Naive thymus-derived CD4-positive, alpha-beta T cell (primary cell): ENCODE measurements around the gene ROR2. TPM values are rescaled to one million over a fixed set of nuclear protein-coding genes. Genes with fewer than 3 reads are reported as not detected.

Experiments used
- ATAC-seq: fragments of 150-1000 bp; cut with Tn5 transposase; 2 replicates; pipeline ENCODE4 v1.10.0; 2021; ENCODE audit warnings: mild to moderate bottlenecking, moderate library complexity
- CTCF ChIA-PET: fragments of 350-600 bp; sonication (Branson Sonifier 250); formaldehyde crosslinking; loops from one replicate; lab custom pipeline; 2021; ENCODE audit warnings: antibody characterized with exemption; lab: Charles Lee
- POLR2A ChIA-PET: fragments of 350-600 bp; sonication (Branson Sonifier 250); formaldehyde crosslinking; loops from one replicate; lab custom pipeline; 2021; ENCODE audit warnings: antibody characterized with exemption, inconsistent platforms; lab: Charles Lee
- DNase-seq, 9 donors: peaks; one replicate each; pipeline versions ENCODE4 v3.0.0 to v3.0.0-alpha.2; 2020 to 2022; ENCODE audit warnings: mixed read lengths in 1 of 9
- H3K27ac ChIP-seq: one replicate; pipeline ENCODE4 v1.7.0; 2013; ENCODE audit warnings: mild to moderate bottlenecking, low read depth, low read length, moderate library complexity
- H3K27me3 ChIP-seq, 2 donors: one replicate each; pipeline ENCODE4 v1.7.0; 2013; ENCODE audit warnings: low read length in 2 of 2, mild to moderate bottlenecking in 2 of 2, moderate library complexity in 2 of 2; ENCODE audit not compliant: control insufficient read depth in 2 of 2, insufficient read depth in 2 of 2
- H3K36me3 ChIP-seq, 3 experiments: 1 replicate in 2 of 3; 2 replicates in 1 of 3; pipeline ENCODE4 v1.7.0; 2013; ENCODE audit warnings: low read length in 3 of 3, mild to moderate bottlenecking in 3 of 3, moderate library complexity in 1 of 3; ENCODE audit not compliant: insufficient read depth in 3 of 3, control insufficient read depth in 2 of 3
- H3K4me1 ChIP-seq, 2 donors: one replicate each; pipeline ENCODE4 v1.7.0; 2013; ENCODE audit warnings: low read length in 2 of 2, mild to moderate bottlenecking in 2 of 2, moderate library complexity in 1 of 2; ENCODE audit not compliant: control insufficient read depth in 2 of 2, insufficient read depth in 2 of 2
- H3K4me3 ChIP-seq: 2 replicates; pipeline ENCODE4 v1.7.0; 2013; ENCODE audit warnings: mild to moderate bottlenecking, low read length
- H3K9me3 ChIP-seq, 3 experiments: 1 replicate in 2 of 3; 2 replicates in 1 of 3; pipeline ENCODE4 v1.7.0; 2013; ENCODE audit warnings: low read length in 3 of 3; ENCODE audit not compliant: control insufficient read depth in 2 of 3
- H3K27ac Mint-ChIP-seq, 9 donors: one replicate each; pipeline ENCODE4 v1.8.0; 2020 to 2022; ENCODE audit warnings: mixed read lengths in 9 of 9, mild to moderate bottlenecking in 8 of 9, moderate library complexity in 5 of 9, inconsistent platforms in 2 of 9
- H3K27me3 Mint-ChIP-seq, 5 donors: one replicate each; pipeline ENCODE4 v1.8.0; 2021 to 2022; ENCODE audit warnings: mixed read lengths in 5 of 5, mild to moderate bottlenecking in 1 of 5
- H3K36me3 Mint-ChIP-seq, 5 donors: one replicate each; pipeline ENCODE4 v1.8.0; 2020 to 2022; ENCODE audit warnings: mixed read lengths in 5 of 5, mild to moderate bottlenecking in 3 of 5, inconsistent platforms in 1 of 5
- H3K4me1 Mint-ChIP-seq, 7 donors: one replicate each; pipeline ENCODE4 v1.8.0; 2020 to 2022; ENCODE audit warnings: mixed read lengths in 7 of 7, mild to moderate bottlenecking in 3 of 7, inconsistent platforms in 1 of 7
- H3K4me3 Mint-ChIP-seq, 10 donors: one replicate each; pipeline ENCODE4 v1.8.0; 2020 to 2022; ENCODE audit warnings: mild to moderate bottlenecking in 10 of 10, mixed read lengths in 10 of 10, moderate library complexity in 6 of 10, inconsistent platforms in 2 of 10
- H3K9me3 Mint-ChIP-seq, 11 donors: one replicate each; pipeline ENCODE4 v1.8.0; 2020 to 2022; ENCODE audit warnings: mixed read lengths in 11 of 11, mild to moderate bottlenecking in 4 of 11, inconsistent platforms in 1 of 11, moderate library complexity in 1 of 11
- intact Hi-C, 2 donors: fragments of 100-400 bp; cut with micrococcal nuclease; formaldehyde crosslinking; loops; one replicate each; pipeline ENCODE4 v1.15.1; 2023
- polyA plus RNA-seq, 2 donors: library from polyadenylated mRNA; unstranded; fragments of 300-500 nt; fragmentation: Illumina TruSeq; gene quantifications; one replicate each; pipeline ENCODE4 v1.2.3, GENCODE V29; 2021
- total RNA-seq, 6 experiments: library from RNA in 5 of 6; stranded (reverse) in 5 of 6; gene quantifications; 1 replicate in 5 of 6; 2 replicates in 1 of 6; pipeline ENCODE4 v1.2.3 and lab custom pipeline; 2021 to 2026

The ROR2 gene
- total and polyA plus RNA-seq, 7 experiments from 2014 or later: 0.48 to 2.1 TPM; not detected in 5

DNA sequence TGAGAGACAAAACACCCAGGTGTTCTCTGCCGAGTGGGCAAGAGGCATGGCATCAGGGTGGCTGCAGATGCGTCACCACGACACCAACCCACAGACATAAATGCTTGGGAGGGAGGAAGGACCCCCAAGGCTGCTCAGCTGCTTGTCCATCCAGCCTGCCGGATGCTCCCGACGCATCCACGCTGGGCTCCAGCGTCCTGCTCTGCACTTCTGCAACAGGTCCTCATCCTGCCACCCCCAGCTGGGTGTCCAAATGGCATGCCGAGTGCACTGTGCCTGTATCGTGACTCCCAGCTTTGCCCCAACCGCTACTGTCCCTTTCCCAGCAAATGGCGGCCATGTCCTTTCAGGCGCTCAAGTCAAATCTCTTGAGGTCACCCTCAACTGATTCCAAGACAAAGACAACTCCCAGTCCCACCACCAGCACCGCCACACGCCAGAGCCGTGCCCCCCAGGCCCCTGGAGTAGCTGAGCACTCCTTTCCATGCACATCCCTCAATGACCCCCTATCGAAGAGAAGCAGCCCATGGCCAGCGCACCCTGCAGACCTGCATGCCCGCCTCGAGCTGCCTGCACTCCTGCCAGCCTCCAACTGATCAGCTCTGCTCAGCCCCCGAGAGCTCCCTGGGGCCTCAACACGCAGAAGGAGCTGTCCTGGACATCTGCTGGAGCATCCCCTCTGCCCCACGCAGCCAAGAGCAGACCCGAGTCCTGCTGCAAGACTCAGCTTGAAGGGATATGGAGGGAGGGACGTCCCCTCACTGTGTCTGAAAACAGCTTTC, 116.7 kb downstream of the ROR2 start:
- Mint-ChIP-seq H3K36me3 (no peaks in the 10 kb centered on the region), H3K27ac (no peak overlapping the region), H3K9me3 (peaks cover 0 to 3% (median 0%) of the 10 kb centered on the region in 11 donors), H3K4me3 (no peak overlapping the region), H3K27me3 (peaks cover 3 to 26% (median 13%) of the 10 kb centered on the region in 5 donors), H3K4me1 (peaks cover 0 to 3% (median 0%) of the 10 kb centered on the region in 7 donors)
- H3K4me1 ChIP-seq: no peaks in the 10 kb centered on the region
- no peak overlapping the region for H3K4me3 ChIP-seq
- ATAC-seq: no peak
- H3K36me3 ChIP-seq: no peaks in the 10 kb centered on the region
- CTCF ChIA-PET: no interaction called here
- H3K9me3 ChIP-seq: no peaks in the 10 kb centered on the region
- H3K27ac ChIP-seq: no peak overlapping the region
- no peaks in the 10 kb centered on the region for H3K27me3 ChIP-seq
- intact Hi-C loops: no loop called here
- no peak for DNase-seq
- POLR2A ChIA-PET: no interaction called here

DNA sequence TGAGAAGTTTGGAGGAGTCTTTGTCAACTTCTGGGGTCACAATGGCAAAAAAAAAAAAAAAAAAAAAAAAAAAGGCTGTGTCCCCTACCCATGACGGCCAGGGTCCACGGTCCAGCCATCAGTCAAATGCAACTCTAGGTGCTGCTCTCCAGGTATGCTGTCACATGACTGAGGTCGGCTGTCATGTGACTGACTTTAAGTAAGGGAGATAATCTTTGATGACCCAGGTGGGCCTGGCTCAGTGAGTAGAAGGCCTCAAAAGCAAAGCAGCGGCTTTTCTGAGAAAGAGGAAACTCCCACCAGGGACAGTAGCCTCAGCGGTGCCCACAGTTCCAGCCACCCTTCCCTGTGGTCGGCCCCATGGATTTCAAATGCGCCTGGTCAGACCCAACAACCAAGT, 117.7 kb downstream of the ROR2 start:
- ChIA-PET CTCF (no interaction called here), POLR2A (no interaction called here)
- no peak for DNase-seq
- H3K4me3 ChIP-seq: no peak overlapping the region
- H3K36me3 ChIP-seq: no peaks in the 10 kb centered on the region
- H3K9me3 ChIP-seq: no peaks in the 10 kb centered on the region
- peaks cover 0 to 3% (median 0%) of the 10 kb centered on the region in 11 donors for H3K9me3 Mint-ChIP-seq
- H3K4me3 Mint-ChIP-seq: no peak overlapping the region
- peaks cover 8 to 25% (median 12%) of the 10 kb centered on the region in 5 donors for H3K27me3 Mint-ChIP-seq
- no peaks in the 10 kb centered on the region for H3K4me1 ChIP-seq
- H3K27ac Mint-ChIP-seq: no peak overlapping the region
- no peaks in the 10 kb centered on the region for H3K36me3 Mint-ChIP-seq
- H3K27me3 ChIP-seq: no peaks in the 10 kb centered on the region
- no peak overlapping the region for H3K27ac ChIP-seq
- H3K4me1 Mint-ChIP-seq: no peaks in the 10 kb centered on the region
- no peak for ATAC-seq
- intact Hi-C loops: no loop called here

- Histone ChIP-seq H3K27ac (no peak overlapping the region), H3K27me3 (no peaks in the 10 kb centered on the region), H3K36me3 (no peaks in the 10 kb centered on the region), H3K9me3 (no peaks in the 10 kb centered on the region), H3K4me1 (no peaks in the 10 kb centered on the region), H3K4me3 (no peak overlapping the region)
- no peak for ATAC-seq
- no peak overlapping the region for H3K27ac Mint-ChIP-seq
- no peaks in the 10 kb centered on the region for H3K4me1 Mint-ChIP-seq
- intact Hi-C loops: no loop called here
- no peak overlapping the region for H3K4me3 Mint-ChIP-seq
- POLR2A ChIA-PET: no interaction called here
- H3K36me3 Mint-ChIP-seq: no peaks in the 10 kb centered on the region
- CTCF ChIA-PET: no interaction called here
- peaks cover 8 to 22% (median 13%) of the 10 kb centered on the region in 5 donors for H3K27me3 Mint-ChIP-seq
- no peaks in the 10 kb centered on the region for H3K9me3 Mint-ChIP-seq
- DNase-seq: no peak
These were observed 124.2 kb downstream of the ROR2 start for GRCh38 chr9:91825866-91826265.

DNA sequence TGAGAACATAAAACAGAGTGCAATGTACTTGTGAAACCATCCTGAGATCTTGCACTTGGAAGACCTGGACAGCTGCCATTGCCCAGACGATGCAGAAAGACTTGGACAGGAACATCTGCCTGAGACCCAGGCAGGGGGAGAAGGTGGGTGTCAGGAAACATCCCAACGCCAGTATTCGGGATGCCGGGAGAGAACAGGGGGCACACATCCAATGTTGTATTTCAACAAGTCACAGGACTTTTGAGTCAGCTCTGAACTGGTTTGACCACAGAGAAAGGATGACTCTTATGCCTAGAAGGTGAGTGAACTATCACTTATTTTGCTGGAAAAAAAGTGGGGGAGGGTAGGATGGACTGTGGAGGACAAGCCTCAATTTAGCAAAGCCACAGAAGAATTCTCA, 124.6 kb downstream of the ROR2 start:
- ChIA-PET POLR2A (no interaction called here), CTCF (no interaction called here)
- Histone ChIP-seq H3K36me3 (no peaks in the 10 kb centered on the region), H3K27ac (no peak overlapping the region), H3K9me3 (no peaks in the 10 kb centered on the region), H3K4me3 (no peak overlapping the region), H3K27me3 (no peaks in the 10 kb centered on the region), H3K4me1 (no peaks in the 10 kb centered on the region)
- H3K9me3 Mint-ChIP-seq: no peaks in the 10 kb centered on the region
- intact Hi-C loops: no loop called here
- no peak for DNase-seq
- H3K4me1 Mint-ChIP-seq: no peaks in the 10 kb centered on the region
- H3K27ac Mint-ChIP-seq: no peak overlapping the region
- ATAC-seq: no peak
- no peak overlapping the region for H3K4me3 Mint-ChIP-seq
- H3K27me3 Mint-ChIP-seq: peaks cover 8 to 22% (median 13%) of the 10 kb centered on the region in 5 donors
- no peaks in the 10 kb centered on the region for H3K36me3 Mint-ChIP-seq

DNA sequence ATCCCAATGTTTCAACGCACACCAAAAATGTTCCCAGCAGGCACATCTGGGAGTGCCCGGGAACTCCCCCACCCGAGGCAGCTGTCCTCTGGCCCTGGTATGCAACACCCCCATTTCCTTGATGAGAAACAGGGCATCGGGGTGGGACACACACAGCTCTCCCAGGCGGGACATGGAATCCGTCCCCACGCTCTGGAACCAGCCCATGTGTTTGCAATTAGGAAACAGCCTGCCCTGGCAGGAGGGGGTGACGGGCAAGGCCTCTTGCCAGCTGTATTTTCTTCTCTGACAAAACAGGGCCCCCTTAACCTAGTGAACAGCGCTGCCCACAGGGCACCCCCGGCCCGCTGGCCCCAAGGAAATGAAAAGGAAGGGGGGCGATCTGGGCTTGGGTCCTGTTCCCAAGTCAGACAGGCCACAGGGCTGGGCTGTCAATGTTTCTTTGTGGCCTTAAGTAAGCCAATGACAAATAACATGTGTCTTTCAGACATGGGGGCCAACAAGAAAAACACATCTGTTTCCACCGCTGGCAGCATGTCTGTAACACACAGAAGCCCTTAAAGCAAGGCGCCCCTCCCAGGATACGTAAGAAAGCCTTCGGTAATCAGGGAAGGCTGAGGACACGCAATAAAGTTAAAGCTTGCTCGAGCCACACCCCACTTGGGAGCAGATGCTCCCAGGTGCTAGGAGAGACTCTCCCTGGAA, 125.3 kb downstream of the ROR2 start:
- Mint-ChIP-seq H3K36me3 (no peaks in the 10 kb centered on the region), H3K9me3 (no peaks in the 10 kb centered on the region), H3K27me3 (peaks cover 8 to 22% (median 10%) of the 10 kb centered on the region in 5 donors), H3K27ac (no peak overlapping the region), H3K4me1 (no peaks in the 10 kb centered on the region), H3K4me3 (no peak overlapping the region)
- H3K9me3 ChIP-seq: no peaks in the 10 kb centered on the region
- no peaks in the 10 kb centered on the region for H3K4me1 ChIP-seq
- H3K36me3 ChIP-seq: no peaks in the 10 kb centered on the region
- no peak overlapping the region for H3K27ac ChIP-seq
- intact Hi-C loops: no loop called here
- ChIA-PET POLR2A (no interaction called here), CTCF (no interaction called here)
- no peak overlapping the region for H3K4me3 ChIP-seq
- DNase-seq (no peak), ATAC-seq (no peak)
- no peaks in the 10 kb centered on the region for H3K27me3 ChIP-seq

- no peaks in the 10 kb centered on the region for H3K36me3 Mint-ChIP-seq
These were observed 125.9 kb downstream of the ROR2 start for GRCh38 chr9:91824151-91824550.

More at GRCh38 chr9:91824151-91824550, 125.9 kb downstream of the ROR2 start:
- H3K9me3 Mint-ChIP-seq: no peaks in the 10 kb centered on the region
- DNase-seq (no peak), ATAC-seq (no peak)
- H3K4me3 ChIP-seq: no peak overlapping the region
- H3K27me3 ChIP-seq: no peaks in the 10 kb centered on the region
- no peaks in the 10 kb centered on the region for H3K36me3 ChIP-seq
- no peaks in the 10 kb centered on the region for H3K4me1 ChIP-seq
- no peak overlapping the region for H3K4me3 Mint-ChIP-seq
- ChIA-PET CTCF (no interaction called here), POLR2A (no interaction called here)
- H3K27ac Mint-ChIP-seq: no peak overlapping the region
- no peaks in the 10 kb centered on the region for H3K4me1 Mint-ChIP-seq
- no peaks in the 10 kb centered on the region for H3K9me3 ChIP-seq
- intact Hi-C loops: no loop called here
- H3K27ac ChIP-seq: no peak overlapping the region
- peaks cover 8 to 22% (median 10%) of the 10 kb centered on the region in 5 donors for H3K27me3 Mint-ChIP-seq
